H1 (cell line): ENCODE measurements around the gene RPTOR. TPM values are rescaled to one million over a fixed set of nuclear protein-coding genes. Genes with fewer than 3 reads are reported as not detected.

Experiments used
- CTCF ChIA-PET: fragments of 300-600 bp; sonication (Branson Sonifier 250); formaldehyde crosslinking; loops from one replicate; lab custom pipeline; 2021; ENCODE audit not compliant: partially characterized antibody; lab: Charles Lee
- POLR2A ChIA-PET: fragments of 300-600 bp; sonication (Branson Sonifier 250); formaldehyde crosslinking; loops from one replicate; lab custom pipeline; 2021; ENCODE audit warnings: inconsistent platforms; ENCODE audit not compliant: partially characterized antibody; lab: Charles Lee
- DNase-seq, 2 experiments: peaks; one replicate each; pipeline versions ENCODE4 v3.0.0 to v3.0.0-alpha.2; 2010 to 2022; ENCODE audit warnings: low spot score in 2 of 2, low read depth in 1 of 2, mixed read lengths in 1 of 2
- FAIRE-seq: peaks from 2 replicates; lab custom pipeline; 2011; peaks lifted over from hg19 to GRCh38; lab: Jason Lieb, UNC
- H2AFZ ChIP-seq: 2 replicates; pipeline ENCODE4 v1.8.1; 2012; ENCODE audit warnings: low read length, inconsistent platforms
- H2AK5ac ChIP-seq: 2 replicates; pipeline ENCODE4 v1.6.1; 2013; ENCODE audit warnings: low read depth, low read length
- H2BK120ac ChIP-seq: replicated peaks from 2 replicates; pipeline ENCODE3; 2013; ENCODE audit warnings: low read depth, low read length, inconsistent platforms
- H2BK12ac ChIP-seq: 2 replicates; pipeline ENCODE4 v1.6.1; 2013; ENCODE audit warnings: low read depth, low read length
- H2BK15ac ChIP-seq: 2 replicates; pipeline ENCODE4 v1.6.1; 2013; ENCODE audit warnings: low read length
- H2BK20ac ChIP-seq: 2 replicates; pipeline ENCODE4 v1.6.1; 2013; ENCODE audit warnings: low read length
- H2BK5ac ChIP-seq: 2 replicates; pipeline ENCODE4 v1.6.1; 2013; ENCODE audit warnings: low read depth, low read length
- H3K14ac ChIP-seq: 2 replicates; pipeline ENCODE4 v1.6.1; 2013; ENCODE audit warnings: inconsistent platforms; ENCODE audit not compliant: insufficient read length
- H3K18ac ChIP-seq: 2 replicates; pipeline ENCODE4 v1.6.1; 2013; ENCODE audit warnings: low read length; ENCODE audit errors: extremely low read depth
- H3K23ac ChIP-seq: 2 replicates; pipeline ENCODE4 v1.6.1; 2013; ENCODE audit warnings: inconsistent platforms; ENCODE audit not compliant: insufficient read length
- H3K23me2 ChIP-seq: 2 replicates; pipeline ENCODE4 v1.6.1; 2013; ENCODE audit warnings: low read depth, low read length
- H3K27ac ChIP-seq: 2 replicates; pipeline ENCODE4 v1.6.1; 2011; ENCODE audit warnings: low read depth, low read length, inconsistent platforms
- H3K27me3 ChIP-seq, 4 experiments: replicated peaks in 1 of 4; 1 replicate in 1 of 4; 2 replicates in 3 of 4; pipeline versions ENCODE4 v1.6.1 to v1.8.1; 2011 to 2013; ENCODE audit warnings: low read length in 3 of 4, mild to moderate bottlenecking in 3 of 4, inconsistent platforms in 2 of 4, mixed read lengths in 2 of 4, moderate library complexity in 1 of 4; ENCODE audit not compliant: control insufficient read depth in 3 of 4, insufficient read depth in 3 of 4; ENCODE audit errors: extremely low read depth in 1 of 4
- H3K36me3 ChIP-seq, 4 experiments: 2 replicates each; pipeline versions ENCODE4 v1.6.1 to v1.8.1; 2011 to 2013; ENCODE audit warnings: mild to moderate bottlenecking in 4 of 4, low read length in 3 of 4, moderate library complexity in 2 of 4, control low read depth in 1 of 4, inconsistent platforms in 1 of 4; ENCODE audit not compliant: insufficient read depth in 4 of 4, control insufficient read depth in 2 of 4
- H3K4ac ChIP-seq: replicated peaks from 2 replicates; pipeline ENCODE3; 2013; ENCODE audit warnings: low read length, low read depth, mixed read lengths, inconsistent platforms; ENCODE audit not compliant: insufficient read length
- H3K4me1 ChIP-seq, 4 experiments: replicated peaks in 1 of 4; 1 replicate in 1 of 4; 2 replicates in 3 of 4; pipeline versions ENCODE4 v1.6.1 to v1.8.1; 2011 to 2013; ENCODE audit warnings: low read length in 3 of 4, inconsistent platforms in 2 of 4, mixed read lengths in 1 of 4; ENCODE audit not compliant: insufficient read depth in 4 of 4, control insufficient read depth in 3 of 4
- H3K4me2 ChIP-seq, 2 experiments: 2 replicates each; pipeline versions ENCODE4 v1.6.1 to v1.8.1; 2011 to 2013; ENCODE audit warnings: low read depth in 2 of 2, low read length in 2 of 2, control low read depth in 1 of 2, inconsistent platforms in 1 of 2, mild to moderate bottlenecking in 1 of 2; ENCODE audit not compliant: insufficient read depth in 1 of 2
- H3K4me3 ChIP-seq, 4 experiments: fragments of 200-600, 300-600 bp in 1 of 4; sonication (generic), shearing (Covaris generic), sonication (Bioruptor Twin) in 1 of 4; 2 replicates each; pipeline versions ENCODE4 v1.5.1 to v1.8.1; 2011 to 2016; ENCODE audit warnings: low read length in 4 of 4, low read depth in 3 of 4, control low read depth in 2 of 4, inconsistent platforms in 2 of 4, mild to moderate bottlenecking in 2 of 4, mixed read lengths in 1 of 4, moderate library complexity in 1 of 4; ENCODE audit not compliant: insufficient read depth in 2 of 4; ENCODE audit errors: extremely low read depth in 1 of 4
- H3K56ac ChIP-seq: replicated peaks from 2 replicates; pipeline ENCODE3; 2013; ENCODE audit warnings: low read depth, mild to moderate bottlenecking, mixed read lengths, low read length, inconsistent platforms; ENCODE audit not compliant: insufficient read length
- H3K79me1 ChIP-seq: 2 replicates; pipeline ENCODE4 v1.6.1; 2013; ENCODE audit warnings: low read depth, low read length, control low read depth
- H3K79me2 ChIP-seq, 2 experiments: 2 replicates each; pipeline versions ENCODE4 v1.6.1 to v1.8.1; 2012 to 2013; ENCODE audit warnings: low read length in 2 of 2, mild to moderate bottlenecking in 2 of 2, inconsistent platforms in 1 of 2; ENCODE audit not compliant: insufficient read depth in 2 of 2, control insufficient read depth in 1 of 2
- H3K9ac ChIP-seq, 4 experiments: replicated peaks in 1 of 4; 1 replicate in 1 of 4; 2 replicates in 3 of 4; pipeline versions ENCODE4 v1.6.1 to v1.8.1; 2011 to 2013; ENCODE audit warnings: low read depth in 3 of 4, low read length in 3 of 4, control low read depth in 2 of 4, mild to moderate bottlenecking in 2 of 4, moderate library complexity in 2 of 4, inconsistent platforms in 1 of 4; ENCODE audit errors: extremely low read depth in 1 of 4
- H3K9me3 ChIP-seq, 2 experiments: 2 replicates each; pipeline versions ENCODE4 v1.6.1 to v1.8.1; 2012 to 2013; ENCODE audit warnings: mild to moderate bottlenecking in 2 of 2, moderate library complexity in 2 of 2, control low read depth in 1 of 2, inconsistent platforms in 1 of 2, low read depth in 1 of 2, low read length in 1 of 2, mixed read lengths in 1 of 2; ENCODE audit not compliant: insufficient read depth in 2 of 2
- H4K20me1 ChIP-seq, 2 experiments: replicated peaks in 1 of 2; 2 replicates each; pipeline versions ENCODE3 to v1.8.1; 2011 to 2013; ENCODE audit warnings: inconsistent platforms in 2 of 2, low read length in 2 of 2, mild to moderate bottlenecking in 1 of 2; ENCODE audit not compliant: insufficient read depth in 2 of 2, control insufficient read depth in 1 of 2
- H4K5ac ChIP-seq: 2 replicates; pipeline ENCODE4 v1.6.1; 2013; ENCODE audit warnings: low read length, low read depth, mixed read lengths, inconsistent platforms; ENCODE audit not compliant: insufficient read length
- H4K8ac ChIP-seq: 2 replicates; pipeline ENCODE4 v1.8.0; 2013; ENCODE audit warnings: mild to moderate bottlenecking, moderate library complexity, low read length, inconsistent platforms; ENCODE audit not compliant: insufficient read depth; ENCODE audit errors: extremely low read depth
- H4K91ac ChIP-seq: replicated peaks from 2 replicates; pipeline ENCODE3; 2013; ENCODE audit warnings: low read length, mixed read lengths, inconsistent platforms; ENCODE audit not compliant: insufficient read length
- BACH1 ChIP-seq: IDR thresholded peaks from 2 replicates; pipeline ENCODE4 v1.6.1; 2012; ENCODE audit warnings: low read length, improper control_type of control experiment
- CREB1 ChIP-seq: IDR thresholded peaks from 2 replicates; pipeline ENCODE4 v1.6.1; 2012; ENCODE audit warnings: inconsistent platforms
- EZH2 ChIP-seq: fragments of 200-600 bp; sonication (generic); IDR thresholded peaks from 2 replicates; pipeline ENCODE4 v1.7.1; 2012; ENCODE audit warnings: low read depth, mild to moderate bottlenecking, moderate library complexity, low read length, inconsistent platforms; ENCODE audit not compliant: severe bottlenecking
- FOSL1 ChIP-seq: IDR thresholded peaks from 2 replicates; pipeline ENCODE4 v1.6.1; 2011; ENCODE audit warnings: mild to moderate bottlenecking, low read depth, low read length, moderate library complexity; ENCODE audit not compliant: insufficient read depth
- GABPA ChIP-seq: IDR thresholded peaks from 2 replicates; pipeline ENCODE4 v1.6.1; 2011; ENCODE audit warnings: mild to moderate bottlenecking, low read length, moderate library complexity, borderline replicate concordance; ENCODE audit not compliant: insufficient read depth
- JUND ChIP-seq: IDR thresholded peaks from 2 replicates; pipeline ENCODE4 v1.6.1; 2011; ENCODE audit warnings: mild to moderate bottlenecking, improper control_type of control experiment, low read length
- NANOG ChIP-seq: IDR thresholded peaks from 2 replicates; pipeline ENCODE4 v1.6.1; 2011; ENCODE audit warnings: low read length, low read depth, mild to moderate bottlenecking, inconsistent platforms; ENCODE audit not compliant: insufficient read depth, poor library complexity, severe bottlenecking
- NRF1 ChIP-seq: IDR thresholded peaks from 2 replicates; pipeline ENCODE4 v1.6.1; 2011; ENCODE audit warnings: mild to moderate bottlenecking, low read depth, low read length, improper control_type of control experiment
- PHF8 ChIP-seq: fragments of 200-600 bp; sonication (generic); conservative IDR thresholded peaks from 2 replicates; pipeline ENCODE4 v1.7.1; 2012; ENCODE audit warnings: low read depth, mild to moderate bottlenecking, inconsistent platforms, low read length, moderate library complexity
- RBBP5 ChIP-seq: IDR thresholded peaks from 2 replicates; pipeline ENCODE4 v1.7.1; 2012; ENCODE audit warnings: low read depth, mild to moderate bottlenecking, inconsistent platforms, low read length, moderate library complexity, borderline replicate concordance
- RFX5 ChIP-seq: IDR thresholded peaks from 2 replicates; pipeline ENCODE4 v1.6.1; 2011; ENCODE audit warnings: low read depth, low read length, improper control_type of control experiment, borderline replicate concordance
- SIRT6 ChIP-seq: IDR thresholded peaks from one replicate; pipeline ENCODE4 v1.7.1; 2012; ENCODE audit warnings: low read length, inconsistent platforms
- SP4 ChIP-seq: IDR thresholded peaks from 2 replicates; pipeline ENCODE4 v1.6.1; 2012; ENCODE audit warnings: low read length, inconsistent platforms
- SRF ChIP-seq: IDR thresholded peaks from 2 replicates; pipeline ENCODE4 v1.6.1; 2011; ENCODE audit warnings: mild to moderate bottlenecking, low read depth, low read length, moderate library complexity
- TAF7 ChIP-seq: optimal IDR thresholded peaks from 2 replicates; pipeline ENCODE3; 2011; ENCODE audit warnings: low read depth, mild to moderate bottlenecking, inconsistent platforms, low read length, moderate library complexity, borderline replicate concordance
- WGBS, 2 experiments: shearing (Covaris generic) in 1 of 2; methylation state at CpG; one replicate each; pipeline versions ENCODE4 v1.1.6 to v1.1.7; 2013 to 2015; ENCODE audit warnings: low lambda C conversion rate in 2 of 2, mixed read lengths in 2 of 2, inconsistent platforms in 1 of 2, low coverage in 1 of 2, missing lambda C conversion rate in 1 of 2; ENCODE audit not compliant: insufficient replicate concordance in 2 of 2, insufficient coverage in 1 of 2, insufficient read length in 1 of 2; ENCODE audit errors: extremely low coverage in 1 of 2, missing lambda C conversion rate in 1 of 2; 5-methylcytosine and 5-hydroxymethylcytosine counted together
- polyA plus RNA-seq, 7 experiments: library from polyadenylated mRNA; depleted of rRNA in 3 of 7; stranded (reverse) in 5 of 7; unstranded in 2 of 7; fragments of >200 nt in 5 of 7; fragments of 200-250 nt in 2 of 7; gene quantifications; 1 replicate in 5 of 7; 2 replicates in 1 of 7; 4 replicates in 1 of 7; pipeline versions ENCODE4 v1.2.1 to v1.2.3, GENCODE V29; 2011 to 2013; ENCODE audit warnings: missing spikeins in 2 of 7, mixed read lengths in 2 of 7
- total RNA-seq: library from RNA; stranded (reverse); fragmentation: NEBNext Ultra II Directional; extraction: Animal tissue kit (Norgen Biotek cat#: 25700); gene quantifications from 2 replicates; pipeline ENCODE4 v1.2.1, GENCODE V29; 2021

Gene RPTOR
- total and polyA plus RNA-seq, 2 of the 8 experiments (the other 6 are each of a cell fraction or from before 2014, with no cell fraction given): 6.9 to 28.7 TPM

DNA sequence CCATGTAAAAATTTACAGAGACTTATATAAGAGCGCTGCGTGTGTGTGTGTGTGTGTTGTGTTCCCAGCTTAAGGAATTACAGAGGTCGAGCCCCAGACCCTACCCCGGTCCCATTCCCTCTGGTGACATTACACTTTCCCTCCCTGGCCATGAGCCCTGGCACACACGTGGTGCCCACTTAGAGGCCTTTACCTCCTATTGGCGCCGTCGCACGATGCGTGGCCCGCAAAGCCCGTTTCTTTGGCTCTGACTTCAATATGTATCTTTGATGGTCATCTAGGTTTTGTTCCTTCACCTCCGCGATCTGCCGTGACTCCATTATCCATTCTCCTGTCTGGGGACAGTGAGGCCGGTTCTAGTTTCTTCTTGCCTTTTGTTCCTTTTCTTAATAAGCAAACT, 350.1 kb downstream of the RPTOR start:
- POLR2A ChIA-PET: interaction anchor here (1.3 kb wide), 1 partner anchor 11 kb away, joined by 3 read pairs; no protein-coding TSS in a partner anchor
- H4K91ac ChIP-seq: no peak overlapping the region
- H3K27me3 ChIP-seq: no peaks in the 10 kb centered on the region; a peak in 1 of 7 replicates
- H4K20me1 ChIP-seq: peaks cover 0 to 7% of the 10 kb centered on the region in 2 experiments
- no peak overlapping the region for H4K8ac ChIP-seq
- H2BK20ac ChIP-seq: no peak overlapping the region
- 0 out of 7 replicates have a peak, but pooled peaks cover 0 to 2% (median 0%) of the 10 kb centered on the region in 4 experiments for H3K4me1 ChIP-seq
- H2BK5ac ChIP-seq: no peak overlapping the region; the same call in 1 of the 2 replicates
- H3K9ac ChIP-seq: no peak overlapping the region
- no peak overlapping the region for H3K4me2 ChIP-seq
- H3K36me3 ChIP-seq: peaks cover 0 to 6% (median 3%) of the 10 kb centered on the region in 4 experiments; a peak in 4 of 8 replicates
- no peak overlapping the region for H2BK15ac ChIP-seq
- no peak overlapping the region for H2BK120ac ChIP-seq
- no peaks in the 10 kb centered on the region for H3K23me2 ChIP-seq
- H2AK5ac ChIP-seq: no peak overlapping the region
- no peak overlapping the region for H2AFZ ChIP-seq
- H3K18ac ChIP-seq: no peak overlapping the region
- no peak overlapping the region for H3K23ac ChIP-seq
- H3K79me2 ChIP-seq: no peaks in the 10 kb centered on the region
- H3K4ac ChIP-seq: no peak overlapping the region
- H4K5ac ChIP-seq: no peak overlapping the region
- WGBS, 2 experiments: 94% methylated on average over 16 of the region's 16 CpGs; no CpG with 5 or more reads in 1 of the 2 experiments
- no peak for DNase-seq
- no peak overlapping the region for H2BK12ac ChIP-seq
- CTCF ChIA-PET: interaction anchor here (0.5 to 2.3 kb wide), 13 partner anchors 10 to 420 kb away, joined by 3 to 7 read pairs (median 3); no protein-coding TSS in a partner anchor
- H3K79me1 ChIP-seq: no peaks in the 10 kb centered on the region
- H3K4me3 ChIP-seq: no peak overlapping the region
- H3K27ac ChIP-seq: no peak overlapping the region
- no peak overlapping the region for H3K14ac ChIP-seq
- H3K9me3 ChIP-seq: no peaks in the 10 kb centered on the region
- no peak for FAIRE-seq
- no peak overlapping the region for H3K56ac ChIP-seq
- TF ChIP-seq SIRT6 (no peak), NANOG (no peak), RBBP5 (no peak), BACH1 (no peak), PHF8 (no peak), FOSL1 (no peak), JUND (no peak), NRF1 (no peak), GABPA (no peak), EZH2 (no peak), SRF (no peak), TAF7 (no peak), SP4 (no peak), CREB1 (no peak), RFX5 (no peak)
